HG03457 (cell line): Measurements from ENCODE around the gene ETDB.
"Not testable (repeated sequence)": the region's sequence is repeated elsewhere in the genome, so short reads cannot be mapped to it uniquely, and the experiment has no call there.

ENCODE experiments used
- ATAC-seq: cut with Tn5 transposase; IDR thresholded peaks from one replicate; pipeline ENCODE4 v1.9.1; 2021; ENCODE audit warnings: moderate number of reproducible peaks; ENCODE audit not compliant: unreplicated experiment

Gene ETDB

GRCh38 chrX:135120056-135120576 lies at the start of gene ETDB:
TSS of gene ETDB (minus strand) at chrX:135120526. CDS start at chrX:135119261, 1,265 bp downstream.
- ATAC-seq, result not testable (repeated sequence)

GRCh38 chrX:135169534-135169933 lies 49.2 kb upstream of the ETDB start:
- ATAC-seq, result not testable (repeated sequence)

GRCh38 chrX:135168486-135168885 lies 48.2 kb upstream of the ETDB start:
- no peak for ATAC-seq

GRCh38 chrX:135154688-135155087 lies 34.4 kb upstream of the ETDB start:
- ATAC-seq, result not testable (repeated sequence)

- ATAC-seq, result not testable (repeated sequence)
Observed at GRCh38 chrX:135126145-135126544, 5.8 kb upstream of the ETDB start.

- not testable (repeated sequence) for ATAC-seq
Observed at GRCh38 chrX:135116064-135116463, 4.3 kb downstream of the ETDB start.

- peak; percentile 95 for ATAC-seq
Observed at GRCh38 chrX:135114392-135114791, 5.9 kb downstream of the ETDB start.

- no peak for ATAC-seq
Observed at GRCh38 chrX:135112743-135113142, 7.6 kb downstream of the ETDB start.

- no peak for ATAC-seq
Observed at GRCh38 chrX:135112096-135112729, 8.1 kb downstream of the ETDB start.

GRCh38 chrX:135109554-135109953 lies 10.8 kb downstream of the ETDB start:
- no peak for ATAC-seq

- ATAC-seq, result no peak
Observed at GRCh38 chrX:135099493-135099783, 20.9 kb downstream of the ETDB start.

- ATAC-seq, result not testable (repeated sequence)
Observed at GRCh38 chrX:135097196-135097744, 23.1 kb downstream of the ETDB start.

GRCh38 chrX:135095715-135096114 lies 24.6 kb downstream of the ETDB start:
- no peak for ATAC-seq

GRCh38 chrX:135094726-135095125 lies 25.6 kb downstream of the ETDB start:
- ATAC-seq, result no peak

- no peak for ATAC-seq
Observed at GRCh38 chrX:135089126-135089525, 31.2 kb downstream of the ETDB start.

- no peak for ATAC-seq
Observed at GRCh38 chrX:135087867-135088266, 32.5 kb downstream of the ETDB start.

- no peak for ATAC-seq
Observed at GRCh38 chrX:135086197-135086854, 34.0 kb downstream of the ETDB start.

GRCh38 chrX:135081693-135082404 lies 38.5 kb downstream of the ETDB start:
- ATAC-seq, result no peak
